Liver (tissue), 9 donors: ENCODE data around the gene BAG2. TPM values are rescaled to one million over a fixed set of nuclear protein-coding genes. Genes with fewer than 3 reads are reported as not detected.

Source experiments
- DNase-seq: peaks from one replicate; pipeline ENCODE4 v3.0.0-alpha.2; 2017; ENCODE audit warnings: low spot score
- H3K27ac ChIP-seq, 2 donors: one replicate each; pipeline ENCODE4 v1.7.0; 2013; ENCODE audit warnings: inconsistent platforms in 2 of 2, low read length in 2 of 2, control low read depth in 1 of 2, low read depth in 1 of 2, mild to moderate bottlenecking in 1 of 2
- H3K27me3 ChIP-seq, 4 donors: one replicate each; pipeline versions ENCODE4 v1.6.1 to v1.7.0; 2013; ENCODE audit warnings: low read length in 3 of 4, inconsistent platforms in 1 of 4, mild to moderate bottlenecking in 1 of 4, moderate library complexity in 1 of 4; ENCODE audit not compliant: control insufficient read depth in 4 of 4, insufficient read depth in 4 of 4
- H3K36me3 ChIP-seq, 4 donors: one replicate each; pipeline versions ENCODE4 v1.6.1 to v1.7.0; 2013; ENCODE audit warnings: low read length in 3 of 4, mild to moderate bottlenecking in 3 of 4, low read depth in 1 of 4, moderate library complexity in 1 of 4; ENCODE audit not compliant: control insufficient read depth in 4 of 4, insufficient read depth in 3 of 4
- H3K4me1 ChIP-seq, 4 donors: one replicate each; pipeline versions ENCODE4 v1.6.1 to v1.7.0; 2013; ENCODE audit warnings: low read length in 3 of 4, mild to moderate bottlenecking in 3 of 4, moderate library complexity in 1 of 4; ENCODE audit not compliant: control insufficient read depth in 4 of 4, insufficient read depth in 4 of 4
- H3K4me3 ChIP-seq, 3 donors: one replicate each; pipeline versions ENCODE4 v1.6.1 to v1.7.0; 2013; ENCODE audit warnings: low read length in 3 of 3, control low read depth in 1 of 3, low read depth in 1 of 3, mild to moderate bottlenecking in 1 of 3
- H3K9ac ChIP-seq, 2 donors: one replicate each; pipeline ENCODE4 v1.7.0; 2013; ENCODE audit warnings: low read length in 2 of 2, mild to moderate bottlenecking in 2 of 2, moderate library complexity in 2 of 2, control low read depth in 1 of 2, low read depth in 1 of 2
- H3K9me3 ChIP-seq, 4 donors: one replicate each; pipeline versions ENCODE4 v1.6.1 to v1.7.0; 2013; ENCODE audit warnings: low read length in 3 of 4; ENCODE audit not compliant: control insufficient read depth in 4 of 4
- ATF3 ChIP-seq: IDR thresholded peaks from 2 replicates; pipeline ENCODE4 v1.6.1; 2016; ENCODE audit warnings: antibody characterized with exemption
- CTCF ChIP-seq: fragments of 150-350 bp; IDR thresholded peaks from 2 replicates; pipeline ENCODE4 v1.5.1; 2017; ENCODE audit warnings: improper control_type of control experiment, low read depth, low read length; ENCODE audit not compliant: missing input control
- EGR1 ChIP-seq, 2 donors: IDR thresholded peaks; 2 replicates each; pipeline ENCODE4 v1.6.1; 2016 to 2018; ENCODE audit warnings: antibody characterized with exemption in 2 of 2, low read depth in 2 of 2
- FOXA1 ChIP-seq: IDR thresholded peaks from 2 replicates; pipeline ENCODE4 v1.6.1; 2016; ENCODE audit warnings: antibody characterized with exemption
- FOXA2 ChIP-seq: IDR thresholded peaks from 2 replicates; pipeline ENCODE4 v1.6.1; 2016; ENCODE audit warnings: antibody characterized with exemption
- GABPA ChIP-seq, 2 donors: IDR thresholded peaks in 1 of 2; conservative IDR thresholded peaks in 1 of 2; 2 replicates each; pipeline ENCODE4 v1.6.1; 2016; ENCODE audit warnings: antibody characterized with exemption in 2 of 2, mild to moderate bottlenecking in 1 of 2, moderate library complexity in 1 of 2
- HNF4A ChIP-seq, 2 donors: conservative IDR thresholded peaks; 2 replicates each; pipeline ENCODE4 v1.6.1; 2016; ENCODE audit warnings: antibody characterized with exemption in 2 of 2, mild to moderate bottlenecking in 2 of 2
- HNF4G ChIP-seq: IDR thresholded peaks from 2 replicates; pipeline ENCODE4 v1.6.1; 2016; ENCODE audit warnings: antibody characterized with exemption
- JUND ChIP-seq, 2 donors: IDR thresholded peaks; 2 replicates each; pipeline ENCODE4 v1.6.1; 2016; ENCODE audit warnings: antibody characterized with exemption in 2 of 2
- MAX ChIP-seq: IDR thresholded peaks from 2 replicates; pipeline ENCODE4 v1.6.1; 2016; ENCODE audit warnings: antibody characterized with exemption
- NR2F2 ChIP-seq: IDR thresholded peaks from 2 replicates; pipeline ENCODE4 v1.6.1; 2016; ENCODE audit warnings: antibody characterized with exemption
- RAD21 ChIP-seq, 2 donors: IDR thresholded peaks; 2 replicates each; pipeline ENCODE4 v1.6.1; 2016; ENCODE audit warnings: antibody characterized with exemption in 2 of 2, mild to moderate bottlenecking in 2 of 2
- REST ChIP-seq: IDR thresholded peaks from 2 replicates; pipeline ENCODE4 v1.6.1; 2016; ENCODE audit warnings: antibody characterized with exemption, mild to moderate bottlenecking
- RXRA ChIP-seq, 2 donors: IDR thresholded peaks; 2 replicates each; pipeline ENCODE4 v1.6.1; 2017 to 2018; ENCODE audit warnings: antibody characterized with exemption in 2 of 2, mild to moderate bottlenecking in 1 of 2
- SP1 ChIP-seq: IDR thresholded peaks from 2 replicates; pipeline ENCODE4 v1.6.1; 2018; ENCODE audit warnings: antibody characterized with exemption, mild to moderate bottlenecking
- TAF1 ChIP-seq: conservative IDR thresholded peaks from 2 replicates; pipeline ENCODE4 v1.6.1; 2016; ENCODE audit warnings: antibody characterized with exemption, mild to moderate bottlenecking
- YY1 ChIP-seq: IDR thresholded peaks from 2 replicates; pipeline ENCODE4 v1.6.1; 2016; ENCODE audit warnings: antibody characterized with exemption, mild to moderate bottlenecking
- ZBTB33 ChIP-seq: IDR thresholded peaks from 2 replicates; pipeline ENCODE4 v1.6.1; 2016; ENCODE audit warnings: antibody characterized with exemption
- WGBS: extraction: QIAGEN DNeasy Blood & Tissue Kit; methylation state at CpG from one replicate; pipeline ENCODE4 v1.1.7; 2013; 5-methylcytosine and 5-hydroxymethylcytosine counted together
- polyA plus RNA-seq, 2 donors: library from polyadenylated mRNA; stranded (reverse) in 1 of 2; unstranded in 1 of 2; fragments of 200-250 nt in 1 of 2; fragments of >200 nt in 1 of 2; fragmentation: Nextera tagmentation in 1 of 2; extraction: Ambion mirVana in 1 of 2; gene quantifications; one replicate each; pipeline versions ENCODE4 v1.2.1 to v1.2.3, GENCODE V29; 2013 to 2015
- total RNA-seq, 2 donors: library from RNA; depleted of rRNA; stranded (reverse); fragments of >200 nt; gene quantifications; one replicate each; pipeline ENCODE4 v1.2.3, GENCODE V29; 2014
- donor health status: healthy.
- donor health status: healthy.
- donor health status: healthy.
- donor health status: healthy.
- donor health status: healthy.

BAG2 gene
- total and polyA plus RNA-seq, 4 donors = 1.8 to 4.9 (median 3.1) TPM

- no peak overlapping the region for H3K4me3 ChIP-seq
- H3K27ac ChIP-seq = no peak overlapping the region
- peaks cover 0 to 24% (median 5%) of the 10 kb centered on the region in 4 donors for H3K36me3 ChIP-seq
- 96% methylated on average over 2 of the region's 2 CpGs for WGBS
- no peak overlapping the region for H3K9ac ChIP-seq
- TF ChIP-seq ATF3 = no peak
- no peak for TF ChIP-seq YY1
- no peak for TF ChIP-seq NR2F2
- no peak for TF ChIP-seq HNF4G
- TF ChIP-seq FOXA1 = no peak
- no peak for TF ChIP-seq FOXA2
- no peak for TF ChIP-seq REST
- no peak for TF ChIP-seq EGR1 (IDR thresholded peaks at IDR 0.05; ENCODE audit: low read depth in 2 of 2)
- no peak for TF ChIP-seq SP1
- no peak for TF ChIP-seq ZBTB33
- TF ChIP-seq GABPA (IDR thresholded peaks at IDR 0.05 in 1 of 2, conservative IDR thresholded peaks at IDR 0.05 in 1 of 2) = no peak
- no peak for TF ChIP-seq JUND (IDR thresholded peaks at IDR 0.05)
- no peak for TF ChIP-seq RXRA (IDR thresholded peaks at IDR 0.05)
- no peak for TF ChIP-seq RAD21 (IDR thresholded peaks at IDR 0.05)
- TF ChIP-seq TAF1 = no peak
- no peak for TF ChIP-seq HNF4A (conservative IDR thresholded peaks at IDR 0.05)
- no peak for TF ChIP-seq MAX
- TF ChIP-seq CTCF = no peak
- H3K4me1 ChIP-seq = no peaks in the 10 kb centered on the region
- H3K27me3 ChIP-seq = no peaks in the 10 kb centered on the region
- DNase-seq = no peak
- H3K9me3 ChIP-seq = peaks cover 0 to 9% (median 4%) of the 10 kb centered on the region in 4 donors
Observed at GRCh38 chr6:57163956-57164355, 8.2 kb upstream of the BAG2 start.
